NCI-H748 (cell line): ENCODE results near the gene ADAMTS6.

Experiments used
- DNase-seq: peaks from one replicate; lab custom pipeline; 2025; ENCODE audit not compliant: unreplicated experiment; lab: John Stamatoyannopoulos, UW

ADAMTS6 gene

DNA sequence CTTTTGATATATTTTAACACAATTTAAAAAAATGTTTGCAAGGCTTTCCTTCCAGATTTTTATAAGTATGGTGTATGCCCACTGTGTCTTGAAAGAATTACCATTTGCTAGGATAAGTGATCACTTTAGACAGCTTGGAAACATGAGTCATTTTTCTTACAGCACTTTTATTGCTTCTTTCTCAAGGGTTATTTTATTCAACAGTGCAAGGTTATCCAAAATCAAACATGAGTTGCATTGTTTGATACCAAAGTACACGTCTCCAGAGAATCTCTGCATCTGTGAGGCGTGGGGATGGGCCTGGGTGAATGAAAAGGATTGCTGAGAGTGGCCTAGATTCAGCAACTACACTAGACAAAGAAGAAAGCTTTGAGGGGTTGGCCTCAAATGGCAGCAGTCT, 329.6 kb downstream of the ADAMTS6 start:
- DNase-seq: no peak

DNA sequence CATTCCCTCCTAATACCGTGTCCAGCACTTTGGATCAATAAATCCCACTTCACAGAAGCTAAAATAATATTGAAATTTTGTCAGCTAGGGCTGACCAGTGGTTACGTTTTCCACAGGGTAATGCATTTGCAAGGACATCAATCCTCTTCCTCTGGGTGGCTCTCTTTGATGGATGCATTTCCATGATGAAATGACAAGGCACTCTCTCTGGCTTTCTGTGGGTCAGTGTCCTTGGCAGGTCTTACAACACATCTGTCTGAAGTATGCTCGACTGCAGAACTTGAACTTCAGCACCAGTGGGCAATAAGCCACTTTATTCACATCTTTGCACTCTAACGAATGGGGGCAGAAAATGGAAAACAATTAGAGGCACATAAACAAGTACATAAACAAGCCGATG, 330.1 kb downstream of the ADAMTS6 start:
- no peak for DNase-seq

- DNase-seq: peak; percentile 40
Measured at GRCh38 chr5:65150599-65151304, 331.0 kb downstream of the ADAMTS6 start.

DNA sequence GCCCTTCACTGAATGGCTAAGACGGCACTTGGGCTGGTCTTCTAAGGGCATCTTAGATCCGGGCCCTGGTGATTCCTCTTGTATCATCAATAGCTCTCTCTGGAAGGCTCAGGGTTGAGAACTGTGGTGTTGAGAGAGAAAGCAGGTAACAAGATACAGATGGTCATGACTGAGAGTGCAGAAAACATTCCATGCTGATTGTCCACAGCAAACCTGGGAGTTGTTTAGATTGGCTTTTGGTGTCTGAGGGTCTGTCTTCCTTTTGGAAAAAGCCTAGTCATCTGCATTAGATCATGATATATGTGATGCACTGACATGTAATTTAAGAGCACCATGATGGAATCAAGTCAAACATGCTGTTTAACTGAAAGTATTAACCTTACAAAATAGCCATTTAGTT, 331.9 kb downstream of the ADAMTS6 start:
- DNase-seq: no peak

DNA sequence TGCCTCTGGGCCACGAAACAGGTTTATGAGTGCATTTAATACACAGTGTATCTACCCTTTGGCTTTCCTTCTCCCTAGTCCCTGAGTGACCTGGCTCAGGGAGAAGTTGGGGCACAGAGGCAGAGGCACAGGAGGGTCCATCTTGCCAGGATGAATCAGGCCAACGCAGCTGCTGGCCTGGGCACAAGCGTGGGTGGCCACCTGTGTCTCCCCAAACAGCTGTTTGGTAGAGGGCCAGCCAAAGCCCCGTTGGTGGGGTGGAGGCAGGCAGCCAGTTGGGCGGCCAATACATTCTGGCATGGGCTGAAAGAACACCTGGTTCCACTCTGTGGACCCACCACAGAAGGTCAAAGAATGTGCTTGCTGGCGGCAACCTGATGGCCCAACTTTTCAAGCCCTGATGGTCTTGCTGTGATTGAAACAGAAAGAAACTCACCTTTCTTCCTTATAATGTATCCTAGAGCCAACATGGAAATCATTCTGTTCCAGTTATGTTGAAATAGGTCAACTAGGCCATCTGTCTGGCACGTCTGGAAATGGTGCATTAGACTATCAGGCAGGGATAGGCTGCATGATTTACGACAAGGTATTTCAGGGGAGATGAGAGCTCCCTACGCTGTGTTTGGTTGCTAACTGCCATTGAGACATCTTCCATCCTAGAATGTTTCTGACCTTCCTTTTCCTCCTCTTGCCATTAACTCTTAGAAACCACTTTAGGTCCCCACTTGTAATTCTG, 337.4 kb downstream of the ADAMTS6 start:
- no peak for DNase-seq

DNA sequence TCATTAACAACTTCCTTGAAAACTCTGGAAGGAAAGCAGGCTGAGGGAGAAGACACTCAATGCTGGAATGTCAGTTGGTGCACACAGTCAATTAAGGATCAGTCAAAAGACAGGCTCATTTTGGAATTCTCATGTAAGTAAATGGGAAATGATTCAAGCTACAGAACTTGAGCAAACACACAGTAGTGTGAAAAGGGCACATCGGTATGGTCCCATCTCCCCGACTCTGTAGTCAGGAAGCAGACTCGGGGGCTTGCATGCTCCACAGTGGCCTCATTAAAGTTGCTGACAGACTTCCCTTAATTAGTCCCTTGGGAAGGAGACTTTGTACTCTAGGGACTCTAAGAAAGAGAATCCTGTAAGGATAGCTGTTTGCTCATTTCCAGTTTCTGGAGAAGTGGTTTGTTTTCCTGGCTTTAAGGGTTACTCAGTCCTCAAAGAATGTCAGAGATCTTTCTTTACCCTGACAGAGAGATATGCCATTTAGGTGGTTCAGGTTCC, 339.2 kb downstream of the ADAMTS6 start:
- DNase-seq: peak; percentile 22

DNA sequence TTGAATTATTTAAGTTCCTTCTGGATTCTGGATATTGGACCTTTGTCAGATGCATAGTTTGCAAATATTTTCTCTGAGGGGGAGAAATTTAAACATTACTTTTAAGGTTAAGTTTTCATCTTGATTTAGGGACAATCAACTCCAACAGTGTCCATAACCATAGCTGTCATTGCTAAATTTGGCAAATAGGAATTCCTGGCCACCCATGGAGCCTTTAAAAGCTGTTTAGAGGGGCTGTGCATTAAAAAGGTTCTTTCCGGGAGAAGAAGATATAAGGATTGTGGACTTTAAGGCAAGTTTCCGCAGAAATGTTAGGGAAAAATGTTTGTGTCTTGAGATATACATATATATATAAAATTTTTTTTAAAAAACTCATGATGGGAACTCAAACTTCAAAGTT, 339.7 kb downstream of the ADAMTS6 start:
- DNase-seq: peak; percentile 27

DNA sequence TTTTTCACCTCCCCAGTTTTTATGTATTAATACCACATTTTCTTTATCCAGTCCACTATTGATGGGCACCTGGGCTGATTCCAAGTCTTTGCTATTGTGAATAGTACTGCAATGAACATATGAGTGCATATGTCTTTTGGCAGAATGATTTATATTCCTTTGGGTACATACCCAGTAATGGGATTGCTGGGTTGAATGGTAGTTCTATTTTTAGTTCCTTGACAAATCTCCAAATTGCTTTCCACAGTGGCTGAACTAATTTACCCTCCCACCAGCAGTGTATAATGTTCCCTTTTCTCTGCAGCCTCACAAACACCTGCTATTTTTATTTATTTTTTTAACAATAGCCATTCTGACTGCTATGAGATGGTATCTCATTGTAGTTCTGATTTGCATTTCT, 340.2 kb downstream of the ADAMTS6 start:
- peak; percentile 86 for DNase-seq

GRCh38 chr5:65137631-65138030, 344.1 kb downstream of the ADAMTS6 start:
- DNase-seq: no peak

DNA sequence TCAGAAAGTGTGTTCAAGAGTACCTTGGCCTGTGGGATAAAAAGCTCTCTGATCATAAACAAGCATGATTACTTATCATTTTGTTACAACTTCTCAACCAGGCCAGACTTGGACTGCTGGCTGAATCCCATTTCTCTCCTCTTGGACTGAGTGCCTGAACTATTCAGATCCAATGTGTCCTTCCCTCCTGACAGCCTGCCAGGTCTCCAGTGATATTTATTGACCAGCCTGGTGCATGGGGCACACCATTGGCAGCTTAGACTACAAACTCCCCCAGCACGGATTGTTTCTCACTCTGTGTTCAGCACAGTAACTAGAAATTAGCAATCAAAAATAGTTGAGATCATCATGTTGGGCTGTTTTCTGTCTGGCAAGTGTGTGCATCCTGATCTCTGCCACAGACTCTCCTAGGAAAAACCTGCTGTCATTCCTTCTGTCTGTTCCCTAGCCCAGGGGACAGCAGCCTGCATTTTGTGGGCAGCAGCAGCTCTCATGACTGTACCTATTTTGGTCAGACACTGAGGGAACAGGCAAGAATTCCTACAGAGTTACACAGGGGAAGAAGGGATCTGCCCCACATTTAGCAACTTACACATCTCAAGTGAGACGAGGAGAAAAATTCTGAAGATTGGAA, 348.1 kb downstream of the ADAMTS6 start:
- no peak for DNase-seq

- DNase-seq: no peak
Measured at GRCh38 chr5:65132386-65132785, 349.3 kb downstream of the ADAMTS6 start.

GRCh38 chr5:65128226-65128625, 353.5 kb downstream of the ADAMTS6 start:
- no peak for DNase-seq

DNA sequence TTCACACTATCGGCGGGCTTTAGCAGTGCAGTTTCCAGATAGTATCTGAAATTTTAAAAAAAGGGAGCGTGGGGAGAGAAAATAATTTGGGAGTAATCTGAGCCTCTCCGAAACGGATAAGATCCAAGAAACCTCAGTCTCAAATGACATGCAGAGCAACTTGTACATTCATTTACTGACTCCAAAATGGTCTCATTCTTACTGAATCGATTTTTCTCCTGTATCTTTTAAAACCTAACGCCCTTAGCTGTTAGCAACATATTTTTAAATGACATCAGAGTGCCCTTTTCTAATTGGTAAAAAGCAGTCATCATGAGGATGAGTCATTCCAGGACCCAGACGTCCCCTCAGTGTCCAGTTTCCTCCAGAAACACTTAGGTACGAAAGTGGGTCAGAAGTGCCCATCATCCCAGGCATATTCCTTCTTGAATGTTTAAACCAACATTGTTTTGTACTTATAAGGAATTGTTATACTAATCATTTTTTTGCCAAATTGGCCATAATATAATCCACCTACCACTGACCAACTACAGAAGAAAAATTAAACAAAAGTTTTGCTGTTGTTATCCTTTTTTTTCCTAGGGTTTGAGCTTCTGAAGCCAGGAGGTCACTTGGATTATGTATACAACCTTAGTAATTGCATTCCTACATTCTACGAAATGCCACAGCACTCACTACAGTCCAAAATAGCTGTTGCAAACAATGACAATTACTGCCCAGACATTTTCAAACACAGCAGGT, 354.4 kb downstream of the ADAMTS6 start:
- no peak for DNase-seq

DNA sequence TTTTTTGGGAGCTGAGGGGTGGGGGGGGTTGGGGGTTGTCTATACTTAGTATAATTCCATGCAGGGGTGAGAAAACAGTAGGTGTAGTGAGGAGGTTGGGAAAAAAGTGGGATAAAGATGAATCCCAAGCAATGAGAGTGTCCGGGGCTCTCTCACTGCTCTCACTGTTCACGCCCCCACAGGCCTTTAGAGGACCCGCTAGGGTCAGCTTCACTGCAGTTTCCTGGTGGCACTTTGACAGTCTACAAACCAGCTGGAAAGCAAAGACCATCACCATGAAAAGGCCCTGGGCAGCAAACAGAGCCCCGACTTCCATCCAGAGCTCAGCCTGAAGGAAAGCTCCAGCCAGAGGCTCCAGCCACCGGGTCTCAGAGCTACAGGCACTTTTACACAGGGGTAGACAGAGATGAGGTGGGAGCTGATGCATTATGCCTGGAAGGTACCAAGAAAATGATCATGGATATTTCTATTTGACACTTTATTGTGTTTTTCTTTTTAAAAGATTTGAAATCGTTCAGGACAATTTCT, 355.1 kb downstream of the ADAMTS6 start:
- no peak for DNase-seq

GRCh38 chr5:65125591-65126541, 355.9 kb downstream of the ADAMTS6 start:
- DNase-seq: peak; percentile 10

GRCh38 chr5:65121880-65122436, 359.8 kb downstream of the ADAMTS6 start:
- DNase-seq: no peak

DNA sequence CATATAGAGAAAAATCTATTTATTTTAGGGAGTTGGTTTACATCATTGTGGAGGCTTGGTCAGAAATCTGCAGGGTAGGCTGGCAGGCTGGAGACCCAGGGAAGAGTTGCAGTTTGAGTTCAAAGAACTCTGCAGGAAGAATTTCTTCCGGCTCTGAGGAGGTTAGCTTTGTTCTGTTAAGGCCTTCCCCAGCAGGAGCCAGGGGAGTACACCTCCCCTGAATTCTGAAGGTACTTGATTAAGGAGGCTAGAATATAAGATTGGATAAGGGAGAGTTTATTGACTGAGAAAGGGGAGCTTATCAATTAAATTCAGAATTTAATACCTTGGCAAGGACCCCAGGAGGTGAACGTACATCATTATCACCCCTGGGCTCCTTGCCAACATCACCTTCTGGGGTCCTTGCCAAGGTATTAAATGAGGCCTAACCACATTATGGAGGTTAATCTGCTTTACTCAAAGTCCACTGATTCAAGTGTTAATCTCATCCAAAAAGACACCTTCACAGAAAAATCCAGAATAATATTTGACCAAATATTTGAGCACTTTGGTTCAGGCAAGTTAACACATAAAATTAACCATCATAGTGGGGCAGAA, 361.3 kb downstream of the ADAMTS6 start:
- peak; percentile 84 for DNase-seq

GRCh38 chr5:65117525-65117924, 364.2 kb downstream of the ADAMTS6 start:
- DNase-seq: no peak

- no peak for DNase-seq
Measured at GRCh38 chr5:65113771-65114170, 367.9 kb downstream of the ADAMTS6 start.
